DMS53 treated with DMSO at 0.1 percent for 48 hours (cell line): ENCODE results near the gene ADARB2.
"Not testable (repeated sequence)": the region's sequence is repeated elsewhere in the genome, so short reads cannot be mapped to it uniquely, and the experiment has no call there.

Experiments
- DNase-seq: peaks from one replicate; lab custom pipeline; 2025; ENCODE audit not compliant: unreplicated experiment; lab: John Stamatoyannopoulos, UW

Gene ADARB2

GRCh38 chr10:1247598-1248261, 489.6 kb downstream of the ADARB2 start:
- DNase-seq = peak; percentile 65

DNA sequence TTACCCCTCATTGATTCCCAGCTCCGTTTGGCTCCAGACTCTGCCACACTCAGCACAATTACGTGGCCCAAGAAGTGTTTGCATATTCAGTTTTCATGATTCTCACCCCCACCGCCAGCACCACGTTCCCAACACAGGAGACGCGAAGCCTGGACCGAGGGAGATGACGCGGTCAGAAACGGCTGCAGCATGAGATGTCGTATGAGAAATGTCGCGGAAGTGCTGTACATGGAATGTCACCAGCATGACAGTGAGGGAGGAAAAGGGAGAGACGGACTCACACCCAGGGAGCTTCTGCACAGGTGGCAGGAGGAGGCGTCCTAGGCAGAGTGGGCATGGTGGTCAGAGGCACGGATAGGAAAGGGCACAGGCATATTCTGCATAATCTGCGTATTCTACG, 492.8 kb downstream of the ADARB2 start:
- DNase-seq = no peak

DNA sequence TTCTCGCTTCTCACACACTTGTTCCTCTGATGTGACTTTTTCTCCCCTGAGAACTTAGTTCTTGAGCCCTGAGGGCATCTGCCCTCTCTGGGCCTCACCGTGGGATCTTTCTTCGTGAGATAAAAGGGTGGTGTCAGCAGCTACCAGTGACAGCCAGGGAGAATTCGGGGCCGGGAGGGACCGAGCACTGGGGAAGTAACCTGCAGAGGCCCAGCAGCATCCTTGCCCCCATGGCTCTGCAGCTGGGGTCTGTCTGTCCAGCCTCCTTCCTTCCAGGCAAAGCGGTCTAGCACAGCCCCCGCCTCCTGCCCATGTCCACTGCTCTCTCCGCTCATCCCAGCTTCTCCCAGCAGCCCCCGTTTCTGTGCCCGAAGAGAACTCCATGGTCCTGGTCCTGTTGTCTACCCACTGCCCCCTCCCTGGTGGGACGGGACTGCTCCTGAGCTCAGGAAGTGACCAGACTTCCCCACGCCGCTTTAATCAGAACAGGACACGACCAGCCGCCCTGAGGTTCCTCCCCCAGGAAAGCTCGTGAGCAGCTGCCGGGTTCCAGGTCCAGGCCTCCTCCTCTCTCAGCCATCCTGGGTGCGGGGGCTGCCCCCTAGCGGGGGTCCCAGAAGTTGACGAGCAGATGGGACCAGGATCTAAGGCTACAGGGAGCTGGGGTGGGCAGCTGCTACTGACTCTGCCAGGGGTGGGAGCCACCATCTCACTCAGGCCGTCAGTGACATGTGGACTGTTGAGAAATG, 493.7 kb downstream of the ADARB2 start:
- no peak for DNase-seq

DNA sequence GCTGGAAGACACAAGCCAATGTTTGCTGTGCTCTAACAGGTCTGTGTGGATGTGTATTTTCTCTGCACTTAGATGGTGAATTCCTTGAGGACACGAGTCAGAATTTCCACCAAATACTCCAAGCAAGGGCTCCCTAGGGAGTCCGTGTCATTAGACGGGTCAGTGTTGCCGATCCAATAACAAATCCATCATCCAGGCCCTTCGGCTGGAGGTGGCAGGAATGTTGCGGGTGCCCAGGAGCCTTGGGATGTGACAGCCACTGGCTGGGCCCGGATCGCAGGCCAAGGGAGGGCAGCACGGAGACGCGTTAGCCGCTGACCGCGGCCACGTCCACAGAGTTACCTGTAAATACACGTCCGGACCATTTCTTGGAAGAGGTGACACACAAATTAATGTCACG, 494.4 kb downstream of the ADARB2 start:
- DNase-seq = no peak

- DNase-seq = no peak
Observed at GRCh38 chr10:1241973-1242935, 495.1 kb downstream of the ADARB2 start.

GRCh38 chr10:1241322-1241890, 495.9 kb downstream of the ADARB2 start:
- no peak for DNase-seq

GRCh38 chr10:1240341-1240775, 497.0 kb downstream of the ADARB2 start:
- DNase-seq = no peak

DNA sequence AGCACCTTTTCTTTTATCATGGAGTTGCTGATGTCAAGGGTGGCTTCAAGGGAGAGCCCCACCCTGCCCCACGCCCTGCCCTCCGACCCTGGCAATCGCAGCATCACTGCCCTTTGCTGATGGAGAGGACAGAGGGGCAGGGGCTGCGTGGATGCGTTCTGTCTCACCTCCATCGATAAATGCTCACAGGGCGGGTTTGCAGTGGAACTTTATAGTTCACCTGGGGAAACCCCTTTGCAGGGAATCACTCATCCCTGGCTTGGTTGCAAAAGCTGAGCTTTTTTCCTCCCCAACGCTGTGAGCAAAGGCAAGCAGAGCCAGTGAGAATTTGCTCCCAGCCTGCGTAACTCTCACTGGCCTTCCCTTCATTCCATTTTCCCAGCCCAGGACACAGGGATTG, 504.3 kb downstream of the ADARB2 start:
- DNase-seq = no peak

- DNase-seq = no peak
Observed at GRCh38 chr10:1232164-1232911, 505.0 kb downstream of the ADARB2 start.

- DNase-seq = no peak
Observed at GRCh38 chr10:1230592-1231275, 506.6 kb downstream of the ADARB2 start.

- no peak for DNase-seq
Observed at GRCh38 chr10:1230138-1230537, 507.2 kb downstream of the ADARB2 start.

- DNase-seq = no peak
Observed at GRCh38 chr10:1229574-1229973, 507.8 kb downstream of the ADARB2 start.

DNA sequence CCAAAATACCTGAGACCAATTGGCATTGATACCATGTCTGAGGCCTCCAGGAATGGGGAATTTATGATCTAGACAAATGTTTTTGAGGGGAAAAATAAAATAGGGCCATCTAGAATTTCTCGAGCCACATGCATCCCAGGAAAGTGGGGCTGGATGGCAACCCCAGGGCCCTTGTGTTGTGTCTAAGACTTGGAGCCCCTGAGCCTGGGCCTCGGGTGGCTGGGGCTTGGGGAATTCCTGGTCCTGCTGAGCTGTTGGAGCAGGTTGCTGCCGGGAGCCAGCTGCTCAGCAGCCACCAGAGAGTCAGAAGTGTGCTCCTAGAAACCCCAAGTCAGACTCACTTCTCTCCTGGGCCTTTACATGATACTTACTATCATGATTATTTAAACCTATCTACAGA, 508.2 kb downstream of the ADARB2 start:
- DNase-seq = no peak

DNA sequence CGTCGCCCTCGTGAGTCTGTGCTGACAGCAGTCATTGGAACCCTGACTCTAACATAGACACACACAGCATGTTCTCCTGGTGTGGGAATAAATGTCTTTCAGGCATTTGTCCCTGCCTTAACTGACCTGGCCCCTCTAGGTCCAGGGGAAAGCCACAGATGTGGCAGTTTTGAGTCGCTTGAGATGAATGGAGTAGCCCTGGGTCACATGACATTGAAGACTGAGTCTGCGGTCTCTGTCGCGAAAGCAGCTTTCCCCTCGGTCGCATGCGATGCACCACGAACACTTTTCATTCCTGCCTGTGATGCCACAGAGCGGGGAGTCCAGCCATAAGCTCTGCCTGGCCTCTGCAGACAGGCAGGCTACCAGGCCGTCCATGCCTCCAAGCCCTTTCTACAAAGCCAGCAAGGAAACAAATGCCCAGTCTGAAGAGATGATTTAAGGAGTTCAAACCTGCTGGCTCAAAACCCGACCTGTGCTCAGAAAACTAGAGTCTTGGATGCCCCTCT, 508.8 kb downstream of the ADARB2 start:
- no peak for DNase-seq

DNA sequence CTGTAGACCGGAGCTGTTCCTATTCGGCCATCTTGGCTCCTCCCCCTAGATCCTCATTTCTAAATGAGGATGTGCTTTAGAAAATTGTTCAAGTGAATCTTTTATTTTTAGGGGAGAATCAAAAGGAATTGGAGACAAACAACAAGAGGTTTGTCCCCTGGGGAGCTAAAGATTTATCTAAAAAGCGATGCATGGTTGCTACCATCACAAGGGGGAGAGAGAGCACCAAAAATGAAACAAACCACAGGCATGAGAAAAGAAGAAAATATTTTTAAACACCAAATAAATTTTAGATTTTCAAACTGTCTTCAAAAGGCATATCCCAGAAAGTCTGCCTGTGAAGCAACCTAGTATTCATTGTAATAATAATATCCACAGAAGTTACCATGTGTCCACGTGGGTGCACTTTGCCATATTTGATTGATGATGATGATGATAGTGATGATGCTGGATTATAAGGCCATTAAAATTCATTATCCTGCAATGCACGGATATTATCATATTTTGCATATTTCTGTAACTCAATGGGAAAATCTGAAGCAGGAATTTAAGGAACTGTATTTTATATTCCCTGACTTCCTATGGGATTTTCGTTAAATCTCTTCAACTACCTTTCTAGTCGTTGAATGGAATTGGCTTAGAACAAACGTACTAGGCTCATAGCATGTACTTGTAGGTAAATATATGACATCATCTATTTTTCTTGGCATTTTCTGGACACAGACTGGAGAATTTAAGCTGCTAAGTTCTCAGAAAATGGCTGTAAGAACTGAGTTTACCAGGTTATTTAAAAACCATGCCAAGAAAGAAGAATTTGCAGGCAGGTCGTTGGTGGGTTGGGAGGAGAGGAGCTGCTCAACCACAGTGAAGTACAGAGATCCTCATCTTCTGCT, 509.6 kb downstream of the ADARB2 start:
- no peak for DNase-seq

DNA sequence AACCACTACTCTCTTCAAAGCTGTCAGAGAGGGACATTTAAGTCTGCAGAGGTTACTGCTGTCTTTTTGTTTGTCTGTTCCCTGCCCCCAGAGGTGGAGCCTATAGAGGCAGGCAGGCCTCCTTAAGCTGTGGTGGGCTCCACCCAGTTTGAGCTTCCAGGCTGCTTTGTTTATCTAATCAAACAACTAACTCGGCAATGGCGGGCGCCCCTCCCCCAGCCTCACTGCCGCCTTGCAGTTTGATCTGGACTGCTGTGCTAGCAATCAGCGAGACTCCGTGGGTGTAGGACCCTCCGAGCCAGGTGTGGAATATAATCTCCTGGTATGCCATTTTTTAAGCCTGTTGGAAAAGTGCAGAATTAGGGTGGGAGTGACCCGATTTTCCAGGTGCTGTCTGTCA, 510.4 kb downstream of the ADARB2 start:
- not testable (repeated sequence) for DNase-seq

DNA sequence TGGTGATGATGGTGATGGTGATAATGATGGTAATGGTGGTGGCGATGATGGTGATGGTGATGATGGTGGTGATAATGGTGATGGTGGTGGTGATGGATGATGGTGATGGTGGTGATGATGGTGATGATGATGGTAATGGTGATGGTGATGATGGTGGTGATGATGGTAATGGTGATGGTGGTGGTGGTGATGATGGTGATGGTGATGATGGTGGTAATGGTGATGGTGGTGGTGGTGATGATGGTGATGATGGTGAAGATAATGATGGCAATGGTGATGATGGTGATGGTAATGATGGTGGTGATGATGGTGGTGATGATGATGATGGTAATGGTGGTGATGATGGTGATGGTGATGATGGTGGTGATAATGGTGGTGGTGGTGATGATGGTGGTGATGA, 517.5 kb downstream of the ADARB2 start:
- not testable (repeated sequence) for DNase-seq

- DNase-seq = no peak
Observed at GRCh38 chr10:1217661-1218060, 519.7 kb downstream of the ADARB2 start.

DNA sequence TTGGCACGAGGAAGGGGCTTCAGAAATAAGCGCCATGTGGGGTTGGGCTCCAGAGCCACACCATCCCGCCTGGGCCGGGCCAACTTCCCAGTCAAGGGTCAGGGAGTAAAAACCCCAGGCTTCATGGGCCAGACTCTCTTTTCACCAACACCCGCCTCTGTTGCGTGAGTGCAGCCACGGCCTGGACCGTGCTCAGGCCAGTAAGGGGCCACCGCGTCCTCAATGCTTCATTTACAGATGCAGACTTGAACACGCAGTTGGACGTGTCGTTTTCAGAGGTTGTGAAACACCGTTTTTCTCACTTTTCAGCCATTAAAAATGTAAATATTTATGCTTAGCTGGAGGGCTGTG, 520.1 kb downstream of the ADARB2 start:
- no peak for DNase-seq
